HepG2 (cell line): Measurements from ENCODE around the gene EHD4. TPM values are rescaled to one million over a fixed set of nuclear protein-coding genes. Genes with fewer than 3 reads are reported as not detected.

Source experiments
- CCAR2 ChIP-seq: fragments of 200-400 bp; formaldehyde crosslinking; optimal IDR thresholded peaks from 2 replicates; pipeline ENCODE3; 2018; ENCODE audit warnings: low read depth, mild to moderate bottlenecking, low read length, moderate library complexity
- CCDC6 ChIP-seq: sonication (generic); formaldehyde crosslinking; IDR thresholded peaks from 2 replicates; pipeline ENCODE4 v1.8.1; 2022; ENCODE audit warnings: mild to moderate bottlenecking, missing genetic modification reagents, moderate library complexity
- EHMT2 ChIP-seq: fragments of 200-600 bp; sonication (generic); IDR thresholded peaks from 2 replicates; pipeline ENCODE4 v1.7.0; 2017; ENCODE audit warnings: antibody characterized with exemption, low read depth, low read length, borderline replicate concordance
- GZF1 ChIP-seq: sonication (generic); formaldehyde crosslinking; IDR thresholded peaks from 2 replicates; pipeline ENCODE4 v1.5.1; 2020; ENCODE audit warnings: mild to moderate bottlenecking, missing genetic modification reagents
- HCFC1 ChIP-seq: fragments of 150-350 bp; IDR thresholded peaks from 2 replicates; pipeline ENCODE4 v1.6.1; 2014; ENCODE audit warnings: low read depth, low read length
- HNRNPK ChIP-seq: fragments of 200-400 bp; formaldehyde crosslinking; IDR thresholded peaks from 2 replicates; pipeline ENCODE4 v1.6.1; 2018; ENCODE audit warnings: low read length, low read depth, moderate library complexity, mild to moderate bottlenecking; ENCODE audit not compliant: poor library complexity, severe bottlenecking
- JUND ChIP-seq: sonication (generic); formaldehyde crosslinking; IDR thresholded peaks from 2 replicates; pipeline ENCODE4 v1.8.0; 2022; ENCODE audit warnings: mild to moderate bottlenecking, missing genetic modification reagents
- MXD4 ChIP-seq: IDR thresholded peaks from 2 replicates; pipeline ENCODE4 v1.6.1; 2016; ENCODE audit warnings: mild to moderate bottlenecking, missing biosample characterization, missing genetic modification reagents
- MYC ChIP-seq: sonication (generic); formaldehyde crosslinking; IDR thresholded peaks from 2 replicates; pipeline ENCODE4 v1.9.0; 2021; ENCODE audit warnings: missing genetic modification reagents, borderline replicate concordance
- PPARG ChIP-seq: conservative IDR thresholded peaks from 2 replicates; pipeline ENCODE4 v1.6.1; 2016; ENCODE audit warnings: missing biosample characterization, missing genetic modification reagents
- RARG ChIP-seq: sonication (generic); formaldehyde crosslinking; IDR thresholded peaks from 2 replicates; pipeline ENCODE4 v1.4.0; 2020; ENCODE audit warnings: low read depth, mild to moderate bottlenecking, missing genetic modification reagents
- REL ChIP-seq: sonication (generic); formaldehyde crosslinking; conservative IDR thresholded peaks from 2 replicates; pipeline ENCODE4 v1.8.0; 2022; ENCODE audit warnings: mild to moderate bottlenecking, missing genetic modification reagents, moderate library complexity
- SMC3 ChIP-seq: IDR thresholded peaks from 2 replicates; pipeline ENCODE4 v1.6.1; 2011; ENCODE audit warnings: low read length, improper control_type of control experiment
- SNAPC2 ChIP-seq: sonication (generic); formaldehyde crosslinking; IDR thresholded peaks from 2 replicates; pipeline ENCODE4 v1.8.1; 2022; ENCODE audit warnings: mild to moderate bottlenecking, missing genetic modification reagents
- SP1 ChIP-seq, 2 experiments: fragments of 450-650 bp in 1 of 2; sonication (generic) in 1 of 2; formaldehyde crosslinking in 1 of 2; IDR thresholded peaks; 2 replicates each; pipeline versions ENCODE4 v1.4.0 to v1.6.1; 2016 to 2020; ENCODE audit warnings: missing genetic modification reagents in 1 of 2
- ZBTB2 ChIP-seq: sonication (generic); formaldehyde crosslinking; IDR thresholded peaks from 2 replicates; pipeline ENCODE4 v1.8.0; 2022; ENCODE audit warnings: low read depth, missing genetic modification reagents
- ZFP41 ChIP-seq: sonication (generic); formaldehyde crosslinking; IDR thresholded peaks from 2 replicates; pipeline ENCODE4 v1.4.0; 2020; ENCODE audit warnings: mild to moderate bottlenecking, missing genetic modification reagents, borderline replicate concordance
- ZKSCAN1 ChIP-seq: fragments of 150-350 bp; IDR thresholded peaks from 2 replicates; pipeline ENCODE4 v1.6.1; 2014; ENCODE audit warnings: low read length
- ZMAT3 ChIP-seq: sonication (generic); formaldehyde crosslinking; conservative IDR thresholded peaks from 2 replicates; pipeline ENCODE4 v1.7.0; 2021; ENCODE audit warnings: missing genetic modification reagents
- ZNF138 ChIP-seq: sonication (generic); formaldehyde crosslinking; IDR thresholded peaks from 2 replicates; pipeline ENCODE4 v1.5.0; 2020; ENCODE audit warnings: mild to moderate bottlenecking, low read depth, missing genetic modification reagents
- ZNF296 ChIP-seq: sonication (generic); formaldehyde crosslinking; conservative IDR thresholded peaks from 2 replicates; pipeline ENCODE4 v1.5.0; 2020; ENCODE audit warnings: mild to moderate bottlenecking, missing genetic modification reagents
- ZNF564 ChIP-seq: sonication (generic); formaldehyde crosslinking; IDR thresholded peaks from 2 replicates; pipeline ENCODE4 v1.8.1; 2023; ENCODE audit warnings: mild to moderate bottlenecking, missing genetic modification reagents
- ZNF792 ChIP-seq: IDR thresholded peaks from 2 replicates; pipeline ENCODE4 v1.6.1; 2016
- polyA plus RNA-seq, 8 experiments: library from polyadenylated mRNA; depleted of rRNA in 3 of 8; stranded (reverse) in 7 of 8; unstranded in 1 of 8; fragments of >200 nt; fragmentation: Illumina TruSeq in 4 of 8; extraction: Trizol in 4 of 8; gene quantifications; 2 replicates each; pipeline versions ENCODE4 v1.2.1 to v1.2.3, GENCODE V29; 2011 to 2016; ENCODE audit warnings: low read depth in 4 of 8, missing spikeins in 1 of 8, mixed read lengths in 1 of 8; ENCODE audit not compliant: insufficient read depth in 1 of 8
- total RNA-seq, 5 experiments: library from RNA; depleted of rRNA; stranded (reverse); fragments of >200 nt; fragmentation: Illumina TruSeq; extraction: Trizol; gene quantifications; 2 replicates each; pipeline ENCODE4 v1.2.3, GENCODE V29; 2016; ENCODE audit warnings: low read depth in 1 of 5
- TF ChIP-seq, protein P1 (sequence below): fragments of 450-650 bp; IDR thresholded peaks from 2 replicates; pipeline ENCODE4 v1.6.1; 2017; ENCODE audit warnings: mild to moderate bottlenecking
- TF ChIP-seq, protein P2 (sequence below): sonication (generic); formaldehyde crosslinking; IDR thresholded peaks from 2 replicates; pipeline ENCODE4 v1.4.0; 2020; ENCODE audit warnings: mild to moderate bottlenecking, missing genetic modification reagents

Gene EHD4
- total and polyA plus RNA-seq, 2 of the 13 experiments (the other 11 are each of a cell fraction or from before 2014, with no cell fraction given) = 3.1 to 4.8 TPM

DNA sequence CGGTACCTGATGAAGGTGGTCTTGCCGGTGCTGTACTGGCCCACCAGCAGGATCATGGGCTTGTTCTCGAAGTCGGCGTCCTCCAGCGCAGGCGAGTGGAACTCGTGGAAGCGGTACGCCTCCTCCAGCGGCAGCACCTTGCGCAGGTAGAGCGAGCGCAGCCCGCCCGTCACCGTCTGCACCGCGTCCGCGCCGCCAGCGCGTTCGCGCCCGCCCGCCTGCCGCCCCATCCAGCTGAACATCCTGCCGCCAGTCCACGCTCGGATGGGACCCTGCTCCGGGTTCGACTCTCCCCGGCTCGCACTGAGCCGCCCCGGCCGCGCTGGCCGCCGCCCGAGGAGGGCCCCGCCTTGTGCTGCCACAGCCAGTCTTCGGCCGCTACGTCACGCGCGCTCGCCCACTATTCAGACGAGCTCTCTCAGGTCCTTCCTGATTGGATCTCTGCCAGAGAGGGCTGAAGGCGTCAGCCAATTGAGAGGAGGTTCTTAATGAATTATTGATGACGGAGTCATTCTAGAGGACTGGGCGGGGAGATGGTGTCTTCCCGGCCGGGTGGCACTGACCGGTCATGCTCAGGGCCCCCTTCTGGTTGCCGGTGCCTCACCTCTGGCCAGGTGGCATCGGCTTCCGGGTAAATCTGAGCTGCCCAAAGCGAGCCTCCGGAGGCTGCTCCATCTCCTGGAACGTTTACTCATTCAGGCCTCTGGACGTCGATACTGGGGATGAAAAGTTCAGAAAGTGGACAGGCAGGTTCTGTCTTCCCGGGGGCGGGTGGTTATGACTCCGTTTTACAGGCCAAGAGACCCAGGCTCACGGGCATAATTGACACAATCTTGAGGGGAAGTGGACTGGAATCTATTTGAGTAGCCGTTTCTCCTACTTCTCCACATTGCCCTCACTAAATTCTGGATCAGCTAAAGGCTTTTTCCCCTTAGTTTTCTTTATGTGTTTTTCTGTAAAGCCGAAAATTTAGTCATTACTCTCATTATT lies at the start of gene EHD4 (continued):
- TF ChIP-seq EHMT2 (no peak), HNRNPK (no peak), SMC3 (no peak), CCDC6 (no peak), GZF1 (no peak), HCFC1 (no peak), RARG (CRISPR knock-in tag) (no peak), MYC (peak; percentile 23; the same call in 1 of the 2 replicates), ZNF792 (peak; percentile 54; the same call in 1 of the 2 replicates), ZNF564 (CRISPR knock-in tag) (no peak), ZMAT3 (CRISPR knock-in tag) (peak; percentile 86; the same call in 1 of the 2 replicates), JUND (CRISPR knock-in tag) (no peak), ZNF296 (CRISPR knock-in tag) (no peak), CCAR2 (no peak), ZBTB2 (no peak), ZKSCAN1 (no peak), REL (no peak), ZNF138 (no peak), SP1 (IDR thresholded peaks at IDR 0.05) (no peak), SP1 (CRISPR knock-in tag; IDR thresholded peaks at IDR 0.05) (peak; percentile 78; the same call in 1 of the 2 replicates), MXD4 (CRISPR knock-in tag) (peak; percentile 44; the same call in 1 of the 2 replicates), SNAPC2 (CRISPR knock-in tag) (0 out of 2 replicates have a peak, but pooled peaks have one; percentile 32), PPARG (0 out of 2 replicates have a peak, but pooled peaks have one; percentile 13), ZFP41 (CRISPR knock-in tag) (no peak)
- TF ChIP-seq, protein P1, sequence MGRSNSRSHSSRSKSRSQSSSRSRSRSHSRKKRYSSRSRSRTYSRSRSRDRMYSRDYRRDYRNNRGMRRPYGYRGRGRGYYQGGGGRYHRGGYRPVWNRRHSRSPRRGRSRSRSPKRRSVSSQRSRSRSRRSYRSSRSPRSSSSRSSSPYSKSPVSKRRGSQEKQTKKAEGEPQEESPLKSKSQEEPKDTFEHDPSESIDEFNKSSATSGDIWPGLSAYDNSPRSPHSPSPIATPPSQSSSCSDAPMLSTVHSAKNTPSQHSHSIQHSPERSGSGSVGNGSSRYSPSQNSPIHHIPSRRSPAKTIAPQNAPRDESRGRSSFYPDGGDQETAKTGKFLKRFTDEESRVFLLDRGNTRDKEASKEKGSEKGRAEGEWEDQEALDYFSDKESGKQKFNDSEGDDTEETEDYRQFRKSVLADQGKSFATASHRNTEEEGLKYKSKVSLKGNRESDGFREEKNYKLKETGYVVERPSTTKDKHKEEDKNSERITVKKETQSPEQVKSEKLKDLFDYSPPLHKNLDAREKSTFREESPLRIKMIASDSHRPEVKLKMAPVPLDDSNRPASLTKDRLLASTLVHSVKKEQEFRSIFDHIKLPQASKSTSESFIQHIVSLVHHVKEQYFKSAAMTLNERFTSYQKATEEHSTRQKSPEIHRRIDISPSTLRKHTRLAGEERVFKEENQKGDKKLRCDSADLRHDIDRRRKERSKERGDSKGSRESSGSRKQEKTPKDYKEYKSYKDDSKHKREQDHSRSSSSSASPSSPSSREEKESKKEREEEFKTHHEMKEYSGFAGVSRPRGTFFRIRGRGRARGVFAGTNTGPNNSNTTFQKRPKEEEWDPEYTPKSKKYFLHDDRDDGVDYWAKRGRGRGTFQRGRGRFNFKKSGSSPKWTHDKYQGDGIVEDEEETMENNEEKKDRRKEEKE = no peak
- TF ChIP-seq, protein P2, sequence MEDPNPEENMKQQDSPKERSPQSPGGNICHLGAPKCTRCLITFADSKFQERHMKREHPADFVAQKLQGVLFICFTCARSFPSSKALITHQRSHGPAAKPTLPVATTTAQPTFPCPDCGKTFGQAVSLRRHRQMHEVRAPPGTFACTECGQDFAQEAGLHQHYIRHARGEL (CRISPR knock-in tag) = no peak
